NCI-H146 (cell line): ENCODE measurements around the gene COIL.

Experiments
- DNase-seq: peaks from one replicate; lab custom pipeline; 2025; lab: John Stamatoyannopoulos, UW

The COIL gene

DNA sequence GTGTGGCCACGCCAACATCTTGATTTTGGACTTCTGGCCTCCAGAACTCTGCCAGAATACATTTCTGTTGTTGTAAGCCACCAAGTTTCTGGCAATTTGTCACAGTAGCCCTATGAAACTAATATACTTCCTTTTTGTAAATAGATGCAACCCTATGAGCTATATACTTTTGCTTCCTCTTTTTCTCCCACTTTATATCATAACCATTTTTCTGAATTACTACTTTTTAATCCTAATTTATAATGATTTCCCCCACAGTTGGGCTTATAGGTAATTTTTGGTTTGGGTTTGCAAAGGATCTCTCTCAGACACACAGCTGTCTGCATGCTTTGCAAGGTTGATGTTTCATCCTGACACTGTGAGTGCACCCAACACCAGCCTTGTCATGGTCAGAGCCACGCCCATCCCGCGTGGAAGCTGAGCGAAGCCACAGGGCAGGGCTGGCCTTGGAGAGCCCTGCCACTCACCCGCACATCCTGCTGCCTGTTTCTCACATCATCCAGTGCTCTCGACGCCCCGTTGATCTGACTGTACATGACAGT lies 52.8 kb downstream of the COIL start:
- no peak for DNase-seq

DNA sequence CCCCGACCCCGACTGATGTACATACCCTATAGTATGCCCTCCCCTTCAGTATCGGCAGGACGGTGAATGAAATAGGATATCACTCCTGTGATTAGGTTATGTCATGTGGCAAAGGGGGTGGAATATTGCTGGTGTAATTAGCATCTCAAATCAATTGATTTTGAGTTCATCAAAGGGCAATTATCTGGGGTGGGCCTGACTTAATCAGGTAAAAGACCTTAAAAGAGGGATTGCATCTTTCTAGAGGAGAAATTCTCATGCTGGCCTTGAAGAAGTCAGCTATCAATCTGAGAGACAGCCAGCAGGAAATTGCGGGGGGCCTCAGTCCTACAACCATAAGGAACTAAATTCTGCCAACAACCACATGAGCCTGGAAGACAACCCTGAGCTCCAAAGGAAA lies 57.3 kb downstream of the COIL start:
- DNase-seq, result no peak

DNA sequence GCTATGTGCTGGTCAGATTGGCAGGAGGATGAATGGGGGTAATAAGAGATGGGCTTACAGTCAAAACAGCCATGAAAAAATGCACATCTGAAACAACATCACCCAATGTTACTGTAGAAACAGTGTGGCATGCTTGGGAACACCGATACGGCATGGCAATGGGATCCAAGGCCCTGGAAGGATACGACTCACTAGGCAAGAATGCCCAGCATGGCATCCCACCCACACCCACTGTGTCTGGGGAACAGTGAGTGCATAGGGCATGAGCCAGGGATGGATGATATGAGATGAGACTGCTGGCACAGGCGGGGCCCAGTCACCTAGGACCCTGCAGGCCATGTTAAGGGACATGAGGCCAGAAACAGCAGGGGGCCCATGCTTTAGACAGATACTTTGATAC lies 58.5 kb downstream of the COIL start:
- no peak for DNase-seq

DNA sequence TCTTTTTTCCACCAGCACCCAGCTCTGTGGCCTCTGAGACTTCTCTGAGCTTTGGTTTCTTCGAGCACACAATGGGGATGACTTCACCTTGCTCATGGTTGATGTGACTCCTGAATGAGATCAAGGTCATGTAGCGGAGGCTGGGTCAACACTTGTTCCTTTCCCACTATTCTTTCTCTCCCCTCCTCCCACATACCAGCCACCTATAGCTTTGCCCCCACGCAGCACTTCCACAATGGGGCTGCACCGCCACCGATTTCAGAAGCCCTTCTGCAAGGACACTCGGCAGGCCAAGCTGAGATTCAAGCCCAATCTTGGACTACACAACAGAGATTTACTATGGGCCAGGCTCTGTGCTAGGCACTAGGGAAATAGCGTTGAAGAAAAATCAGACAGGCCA lies 61.4 kb downstream of the COIL start:
- DNase-seq, result no peak

DNA sequence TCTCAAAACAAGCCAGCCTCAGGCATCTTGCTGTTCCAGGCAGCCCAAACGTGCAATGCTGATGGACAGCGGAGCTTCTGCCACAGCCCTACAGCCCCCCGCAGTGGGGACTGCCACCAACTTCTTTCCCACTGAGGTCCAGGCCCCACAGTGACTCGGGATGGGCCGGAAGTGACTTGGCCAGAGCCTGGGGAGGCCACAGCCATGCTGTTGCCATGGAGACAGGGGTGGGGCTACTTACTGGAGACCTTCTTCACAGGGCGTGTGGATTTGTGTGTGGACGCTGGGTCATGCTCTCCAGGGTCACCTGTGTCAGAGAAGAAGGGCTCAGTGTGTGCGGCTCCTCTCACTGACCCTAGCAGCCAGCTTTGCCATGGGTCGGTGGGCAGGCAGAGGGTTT lies 62.0 kb downstream of the COIL start:
- DNase-seq, result no peak

DNA sequence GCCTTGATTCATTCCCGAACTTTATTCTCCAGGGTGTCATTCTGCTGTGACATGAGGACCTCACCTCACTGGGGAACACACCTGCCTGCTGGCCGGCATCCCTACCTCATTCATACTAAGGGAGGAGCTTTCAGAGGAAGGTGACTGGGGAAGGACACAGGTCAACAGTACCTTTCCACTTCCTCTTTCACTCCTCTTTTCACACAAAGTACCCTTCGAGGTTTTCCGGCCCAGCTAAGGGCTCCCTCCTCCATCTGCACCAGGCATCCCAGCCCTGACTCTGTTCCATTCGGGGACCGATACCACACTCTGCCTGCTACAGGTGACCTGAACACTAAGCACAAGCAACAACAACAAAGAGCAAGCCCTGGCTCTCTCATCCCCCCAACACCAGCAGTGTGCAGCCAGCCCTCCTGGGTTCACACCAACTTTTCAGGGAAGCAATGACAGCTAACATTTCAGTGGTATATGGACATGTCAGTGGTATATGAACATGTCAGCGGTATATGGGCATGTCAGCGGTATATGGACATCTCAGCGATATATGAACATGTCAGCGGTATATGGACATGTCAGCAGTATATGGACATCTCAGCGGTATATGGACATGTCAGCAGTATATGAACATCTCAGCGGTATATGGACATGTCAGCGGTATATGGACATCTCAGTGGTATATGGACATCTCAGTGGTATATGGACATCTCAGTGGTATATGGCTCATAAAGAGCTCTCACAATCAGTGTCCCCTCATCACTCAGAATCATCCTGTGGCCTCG lies 63.0 kb downstream of the COIL start:
- no peak for DNase-seq

DNA sequence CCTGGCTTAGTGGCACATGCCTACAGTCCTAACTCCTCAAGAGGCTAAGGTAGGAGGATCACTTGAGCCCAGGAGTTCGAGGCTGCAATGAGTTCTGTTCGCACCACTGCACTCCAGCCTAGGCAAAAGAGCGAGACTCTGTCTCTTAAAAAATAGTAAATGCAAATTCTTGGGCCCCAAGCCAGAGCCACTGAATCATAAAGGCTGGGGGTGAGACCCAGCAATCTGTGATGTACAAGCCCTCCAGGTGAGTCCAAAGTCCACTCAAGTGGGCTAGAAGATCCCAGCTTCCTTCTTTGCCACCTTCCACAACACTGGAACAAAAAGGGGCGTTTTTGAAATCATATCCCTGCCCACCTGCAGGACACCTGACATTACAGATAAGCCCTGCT lies 63.9 kb downstream of the COIL start:
- no peak for DNase-seq

DNA sequence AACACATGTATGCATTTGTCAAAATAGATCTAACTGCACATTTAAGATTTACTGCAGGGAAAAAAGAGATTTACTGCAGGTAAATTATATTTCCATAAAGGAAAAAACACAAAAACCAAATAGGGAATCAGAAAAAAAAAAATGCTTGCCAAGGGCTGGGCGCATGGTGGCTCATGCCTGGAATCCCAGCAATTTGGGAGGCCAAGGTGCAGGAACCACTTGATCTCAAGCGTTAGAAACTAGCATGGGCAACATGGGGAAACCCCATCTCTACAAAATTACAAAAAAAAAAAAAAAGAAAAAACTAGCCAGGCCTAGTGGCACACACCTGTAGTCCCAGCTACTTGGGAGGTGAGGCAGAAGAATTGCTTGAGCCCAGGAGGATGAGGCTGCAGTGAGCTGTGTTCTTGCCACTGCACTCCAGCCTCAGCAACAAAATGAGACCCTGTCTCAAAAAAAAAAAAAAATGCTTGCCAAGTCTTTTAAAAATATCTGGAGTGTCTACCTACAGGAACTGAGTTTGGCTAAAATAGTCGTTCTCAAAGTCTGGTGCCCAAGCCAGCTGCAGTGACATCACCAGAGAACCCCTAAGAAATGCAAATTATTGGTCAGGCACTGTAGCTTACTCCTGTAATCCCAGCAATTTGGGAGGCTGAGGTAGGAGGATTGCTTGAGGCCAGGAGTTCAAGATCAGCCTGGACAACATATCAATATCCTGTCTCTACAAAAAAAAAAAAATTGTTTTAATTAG lies 64.5 kb downstream of the COIL start:
- no peak for DNase-seq

DNA sequence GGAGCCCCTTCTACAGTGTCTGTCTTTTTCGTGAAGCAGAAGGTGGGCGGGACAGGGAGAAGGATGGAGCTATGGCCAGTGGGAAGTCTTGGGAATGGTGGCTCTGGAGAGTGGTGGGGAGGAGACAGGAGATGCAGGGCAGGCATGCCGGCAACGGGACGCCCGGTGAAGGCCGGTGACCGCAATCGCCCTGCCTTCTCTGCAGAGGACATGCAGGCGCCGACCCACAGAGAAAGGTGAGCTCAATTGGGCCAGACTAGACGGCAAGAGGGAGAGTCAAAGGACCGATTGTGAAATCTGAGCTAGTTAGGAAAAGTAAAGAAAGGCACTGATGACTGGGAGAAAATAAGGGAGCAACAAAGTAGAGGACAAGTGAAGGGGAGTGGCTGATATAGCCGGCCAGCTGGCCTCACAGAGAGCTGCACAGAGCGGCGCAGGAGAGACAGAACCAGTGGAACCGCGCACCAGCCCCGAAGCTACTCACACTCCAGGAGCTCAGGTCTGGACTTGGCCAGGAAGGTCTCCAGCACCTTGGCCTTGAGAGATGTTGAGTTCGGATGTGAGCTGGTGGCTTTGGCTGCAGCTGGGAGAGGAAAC lies 65.9 kb downstream of the COIL start:
- DNase-seq, result no peak

DNA sequence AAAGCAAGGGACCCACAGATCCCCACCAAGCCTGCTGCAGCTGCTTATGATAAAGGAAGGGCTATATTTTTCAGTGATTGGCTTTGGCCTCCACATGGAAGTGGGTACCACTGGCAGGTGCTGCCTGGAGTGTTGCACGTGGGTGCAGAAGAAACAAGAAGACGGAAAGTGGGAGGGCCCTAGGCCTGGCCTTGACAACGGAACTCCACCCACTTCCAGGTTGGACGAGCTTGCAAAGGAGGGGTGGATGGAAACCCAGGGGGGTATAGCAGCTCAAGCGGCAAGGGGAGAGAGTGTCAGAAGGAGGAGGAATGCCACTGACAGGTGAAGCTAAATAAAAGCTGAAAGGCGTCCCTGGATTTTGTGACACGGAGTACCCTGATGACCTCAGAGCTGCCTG lies 67.3 kb downstream of the COIL start:
- no peak for DNase-seq

DNA sequence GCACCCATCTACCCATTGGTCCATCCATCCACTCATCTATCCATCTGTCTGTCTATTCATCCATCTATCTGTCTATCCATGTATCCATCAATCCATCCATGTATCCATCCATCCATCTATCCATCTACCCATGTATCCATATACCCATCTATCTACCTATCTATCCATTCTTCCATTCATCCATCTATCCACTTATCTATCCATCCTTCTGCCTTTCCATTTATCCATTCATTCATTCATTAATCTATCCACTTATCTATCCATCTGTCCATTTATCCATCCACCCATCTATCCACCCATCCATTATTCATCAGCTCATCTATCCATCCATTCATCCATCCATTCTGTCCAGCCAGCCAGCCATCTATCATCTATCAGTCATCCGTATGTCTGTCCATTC lies 68.5 kb downstream of the COIL start:
- DNase-seq, result no peak

DNA sequence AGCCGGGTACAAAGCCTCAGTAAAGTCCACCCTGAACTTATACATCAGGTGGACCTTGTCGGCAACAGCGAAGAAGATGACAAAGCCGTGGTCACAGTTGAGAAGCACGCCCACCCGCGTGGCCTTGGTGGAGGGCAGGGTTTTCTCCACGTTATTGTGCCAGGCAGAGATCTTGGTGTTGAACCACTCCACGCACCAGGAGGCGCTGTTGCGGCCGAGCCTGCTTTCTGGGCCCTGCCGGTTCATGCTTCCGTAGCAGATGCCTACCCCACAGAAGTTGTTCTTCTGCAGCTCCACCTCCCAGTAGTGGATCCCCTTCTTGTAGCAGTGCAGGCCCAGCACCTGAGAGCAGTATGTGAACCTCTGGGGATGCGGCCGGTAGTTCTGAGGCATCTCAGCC lies 69.1 kb downstream of the COIL start:
- no peak for DNase-seq

DNA sequence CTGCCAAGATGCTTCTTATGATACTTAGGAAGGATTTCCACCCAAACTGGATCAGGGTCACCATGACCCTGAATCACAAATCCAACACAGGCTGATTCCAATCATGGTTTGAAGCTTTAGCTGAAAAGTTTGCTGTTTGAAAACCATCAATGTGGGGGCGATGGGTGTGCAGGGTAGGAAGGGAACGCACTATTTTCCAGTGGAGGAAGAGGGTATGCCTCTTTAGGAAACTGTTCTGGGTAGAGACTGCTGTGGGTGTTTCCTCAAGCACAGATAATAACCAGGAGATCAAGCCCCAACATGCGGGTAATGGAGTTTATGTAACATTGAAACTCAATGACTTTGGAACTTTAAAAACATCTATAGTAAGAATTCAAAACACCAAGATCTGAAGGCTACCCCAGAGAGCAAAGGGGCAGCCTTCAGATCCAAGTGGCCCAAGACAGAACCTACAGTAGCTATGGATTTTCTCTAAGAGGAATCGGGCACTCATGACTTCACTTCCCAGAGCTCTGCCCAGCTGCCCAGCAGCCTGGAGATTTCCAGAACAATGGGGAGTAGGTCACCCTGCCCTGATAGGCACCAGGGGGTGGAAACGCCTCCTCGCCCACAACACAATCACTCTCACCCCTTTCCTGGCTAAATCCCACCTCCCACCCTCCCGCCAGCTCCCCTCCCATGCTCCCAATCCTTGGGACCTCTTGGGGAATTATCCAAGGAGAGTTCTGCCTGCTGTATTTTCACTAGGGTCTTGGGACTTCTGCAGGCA lies 69.8 kb downstream of the COIL start:
- DNase-seq, result no peak

DNA sequence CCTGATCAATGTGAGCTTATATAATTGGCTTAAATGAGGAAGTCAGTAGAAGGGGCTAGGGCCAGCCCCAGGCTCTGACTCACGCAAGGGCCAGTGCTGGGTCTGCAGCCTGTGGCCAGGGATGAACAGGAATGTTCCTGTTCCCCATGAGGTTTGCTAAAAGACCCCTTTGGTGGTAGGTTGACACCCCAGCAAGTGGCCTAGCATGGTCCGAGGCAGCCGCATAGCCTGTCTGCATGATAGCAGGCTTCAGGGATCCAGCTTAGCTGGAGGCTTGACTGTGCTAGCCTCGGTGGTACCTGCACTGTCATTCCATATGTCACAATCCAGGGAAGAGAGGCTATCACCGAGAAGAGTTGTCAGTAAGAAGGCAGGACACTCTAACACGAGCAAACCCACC lies 70.5 kb downstream of the COIL start:
- no peak for DNase-seq
